HUDEP-2 (cell line): Measurements from ENCODE around the gene TTF1.

ENCODE experiments used
- DNase-seq, 76 experiments: peaks; one replicate each; lab custom pipeline; 2025; ENCODE audit not compliant: unreplicated experiment in 76 of 76; lab: John Stamatoyannopoulos, UW

Gene TTF1

GRCh38 chr9:132369421-132369820 lies 37.2 kb downstream of the TTF1 start:
- DNase-seq, result no peak

GRCh38 chr9:132367613-132368313 lies 38.9 kb downstream of the TTF1 start:
- no peak for DNase-seq

GRCh38 chr9:132366481-132366880 lies 40.2 kb downstream of the TTF1 start:
- no peak for DNase-seq

- DNase-seq, result no peak
Measured at GRCh38 chr9:132365986-132366385, 40.7 kb downstream of the TTF1 start.

GRCh38 chr9:132364068-132364467 lies 42.6 kb downstream of the TTF1 start:
- DNase-seq, result no peak

GRCh38 chr9:132357764-132358163 lies 48.9 kb downstream of the TTF1 start:
- no peak for DNase-seq

- DNase-seq, result no peak
Measured at GRCh38 chr9:132356324-132356924, 50.2 kb downstream of the TTF1 start.

- peak; percentile 22 to 98 (median 95) for DNase-seq
Measured at GRCh38 chr9:132354637-132355355, 51.8 kb downstream of the TTF1 start, which contains the start of gene SETX. TSS of gene SETX (minus strand) at chr9:132354986. CDS start at chr9:132349428, 5,558 bp downstream.

- DNase-seq, result peak in 4 of 76 experiments; percentile 1 to 9 (median 2)
Measured at GRCh38 chr9:132351404-132352045, 55.1 kb downstream of the TTF1 start.

- DNase-seq, result peak in 1 of 76 experiments; percentile 0
Measured at GRCh38 chr9:132350861-132351315, 55.8 kb downstream of the TTF1 start.

GRCh38 chr9:132348676-132349075 lies 58.0 kb downstream of the TTF1 start:
- no peak for DNase-seq

- DNase-seq, result no peak
Measured at GRCh38 chr9:132346177-132346576, 60.5 kb downstream of the TTF1 start.

- no peak for DNase-seq
Measured at GRCh38 chr9:132341177-132341840, 65.3 kb downstream of the TTF1 start.

GRCh38 chr9:132334364-132334763 lies 72.3 kb downstream of the TTF1 start:
- no peak for DNase-seq

- DNase-seq, result no peak
Measured at GRCh38 chr9:132333556-132333955, 73.1 kb downstream of the TTF1 start.

- DNase-seq, result no peak
Measured at GRCh38 chr9:132328580-132328979, 78.1 kb downstream of the TTF1 start.

- no peak for DNase-seq
Measured at GRCh38 chr9:132327537-132327936, 79.1 kb downstream of the TTF1 start.
